SK-N-SH (cell line): ENCODE data around the gene KRT37. TPM values are rescaled to one million over a fixed set of nuclear protein-coding genes. Genes with fewer than 3 reads are reported as not detected.

Experiments used
- CHD2 ChIP-seq: fragments of 150-350 bp; IDR thresholded peaks from 2 replicates; pipeline ENCODE4 v1.6.1; 2018; ENCODE audit warnings: low read length; ENCODE audit not compliant: partially characterized antibody
- ELF1 ChIP-seq: IDR thresholded peaks from 2 replicates; pipeline ENCODE4 v1.4.0; 2012
- EP300 ChIP-seq, 2 experiments: IDR thresholded peaks; 2 replicates each; pipeline versions ENCODE4 v1.4.0 to v1.6.1; 2012; ENCODE audit warnings: borderline replicate concordance in 1 of 2, low read depth in 1 of 2, low read length in 1 of 2
- GABPA ChIP-seq: IDR thresholded peaks from 2 replicates; pipeline ENCODE4 v1.4.0; 2012; ENCODE audit warnings: low read depth, mild to moderate bottlenecking
- MXI1 ChIP-seq: IDR thresholded peaks from 2 replicates; pipeline ENCODE4 v1.6.1; 2012; ENCODE audit warnings: mild to moderate bottlenecking, low read depth, low read length, improper control_type of control experiment
- RFX5 ChIP-seq: IDR thresholded peaks from 2 replicates; pipeline ENCODE4 v1.6.1; 2012; ENCODE audit warnings: mild to moderate bottlenecking, improper control_type of control experiment, low read length
- RXRA ChIP-seq: IDR thresholded peaks from 2 replicates; pipeline ENCODE4 v1.4.0; 2012; ENCODE audit warnings: low read depth, mild to moderate bottlenecking, borderline replicate concordance
- SMC3 ChIP-seq: IDR thresholded peaks from 2 replicates; pipeline ENCODE4 v1.6.1; 2012; ENCODE audit warnings: low read depth, low read length, improper control_type of control experiment
- polyA plus RNA-seq, 3 experiments: library from polyadenylated mRNA; depleted of rRNA; stranded (reverse); fragments of >200 nt; gene quantifications; 2 replicates each; pipeline ENCODE4 v1.2.3, GENCODE V29; 2012
- small RNA-seq, 7 experiments: library from RNA; depleted of rRNA; stranded (forward); fragments of <200 nt; gene quantifications; one replicate each; pipeline ENCODE3, GENCODE V24; 2012
- TF ChIP-seq, protein P1 (sequence below): IDR thresholded peaks from 2 replicates; pipeline ENCODE4 v1.4.0; 2012; ENCODE audit warnings: low read depth, borderline replicate concordance
- TF ChIP-seq, protein P2 (sequence below): IDR thresholded peaks from 2 replicates; pipeline ENCODE4 v1.4.0; 2012; ENCODE audit warnings: low read depth
- TF ChIP-seq, protein P3 (sequence below): fragments of 200-600 bp; sonication (generic); IDR thresholded peaks from 2 replicates; pipeline ENCODE4 v1.6.1; 2017; ENCODE audit warnings: antibody characterized with exemption, mild to moderate bottlenecking, moderate library complexity

The KRT37 gene
- polyA plus RNA-seq, 1 of the 3 experiments (the other 2 are of a cell fraction), result not detected

DNA sequence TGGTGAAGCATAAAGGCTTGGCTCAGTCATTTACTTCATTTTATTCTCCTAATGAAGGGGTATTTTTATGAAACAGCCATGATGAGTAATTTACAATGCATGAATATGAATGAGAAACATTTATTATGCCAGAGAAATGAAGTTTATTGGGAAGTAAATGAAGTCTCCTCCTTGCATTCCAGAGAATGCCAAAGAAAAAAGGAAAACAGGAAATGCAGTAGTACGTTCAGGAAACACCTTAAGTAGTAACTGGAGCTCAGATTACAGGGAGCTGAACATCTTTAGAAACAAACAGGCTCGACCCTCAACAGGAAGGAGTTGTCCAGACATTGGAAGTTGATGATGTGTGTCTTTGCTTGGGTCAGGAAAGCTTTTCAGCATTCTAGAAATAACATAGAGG, 46.8 kb downstream of the KRT37 start (continued):
- TF ChIP-seq ELF1 (no peak), EP300 (IDR thresholded peaks at IDR 0.05; ENCODE audit: borderline replicate concordance in 1 of 2, low read depth in 1 of 2, low read length in 1 of 2) (no peak), SMC3 (no peak), RXRA (no peak), MXI1 (no peak), CHD2 (no peak), RFX5 (no peak), GABPA (no peak)
- TF ChIP-seq, protein P1, sequence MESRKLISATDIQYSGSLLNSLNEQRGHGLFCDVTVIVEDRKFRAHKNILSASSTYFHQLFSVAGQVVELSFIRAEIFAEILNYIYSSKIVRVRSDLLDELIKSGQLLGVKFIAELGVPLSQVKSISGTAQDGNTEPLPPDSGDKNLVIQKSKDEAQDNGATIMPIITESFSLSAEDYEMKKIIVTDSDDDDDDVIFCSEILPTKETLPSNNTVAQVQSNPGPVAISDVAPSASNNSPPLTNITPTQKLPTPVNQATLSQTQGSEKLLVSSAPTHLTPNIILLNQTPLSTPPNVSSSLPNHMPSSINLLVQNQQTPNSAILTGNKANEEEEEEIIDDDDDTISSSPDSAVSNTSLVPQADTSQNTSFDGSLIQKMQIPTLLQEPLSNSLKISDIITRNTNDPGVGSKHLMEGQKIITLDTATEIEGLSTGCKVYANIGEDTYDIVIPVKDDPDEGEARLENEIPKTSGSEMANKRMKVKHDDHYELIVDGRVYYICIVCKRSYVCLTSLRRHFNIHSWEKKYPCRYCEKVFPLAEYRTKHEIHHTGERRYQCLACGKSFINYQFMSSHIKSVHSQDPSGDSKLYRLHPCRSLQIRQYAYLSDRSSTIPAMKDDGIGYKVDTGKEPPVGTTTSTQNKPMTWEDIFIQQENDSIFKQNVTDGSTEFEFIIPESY, result no peak
- TF ChIP-seq, protein P2, sequence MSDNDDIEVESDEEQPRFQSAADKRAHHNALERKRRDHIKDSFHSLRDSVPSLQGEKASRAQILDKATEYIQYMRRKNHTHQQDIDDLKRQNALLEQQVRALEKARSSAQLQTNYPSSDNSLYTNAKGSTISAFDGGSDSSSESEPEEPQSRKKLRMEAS, result no peak
- TF ChIP-seq, protein P3, sequence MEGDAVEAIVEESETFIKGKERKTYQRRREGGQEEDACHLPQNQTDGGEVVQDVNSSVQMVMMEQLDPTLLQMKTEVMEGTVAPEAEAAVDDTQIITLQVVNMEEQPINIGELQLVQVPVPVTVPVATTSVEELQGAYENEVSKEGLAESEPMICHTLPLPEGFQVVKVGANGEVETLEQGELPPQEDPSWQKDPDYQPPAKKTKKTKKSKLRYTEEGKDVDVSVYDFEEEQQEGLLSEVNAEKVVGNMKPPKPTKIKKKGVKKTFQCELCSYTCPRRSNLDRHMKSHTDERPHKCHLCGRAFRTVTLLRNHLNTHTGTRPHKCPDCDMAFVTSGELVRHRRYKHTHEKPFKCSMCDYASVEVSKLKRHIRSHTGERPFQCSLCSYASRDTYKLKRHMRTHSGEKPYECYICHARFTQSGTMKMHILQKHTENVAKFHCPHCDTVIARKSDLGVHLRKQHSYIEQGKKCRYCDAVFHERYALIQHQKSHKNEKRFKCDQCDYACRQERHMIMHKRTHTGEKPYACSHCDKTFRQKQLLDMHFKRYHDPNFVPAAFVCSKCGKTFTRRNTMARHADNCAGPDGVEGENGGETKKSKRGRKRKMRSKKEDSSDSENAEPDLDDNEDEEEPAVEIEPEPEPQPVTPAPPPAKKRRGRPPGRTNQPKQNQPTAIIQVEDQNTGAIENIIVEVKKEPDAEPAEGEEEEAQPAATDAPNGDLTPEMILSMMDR, result no peak
- TF ChIP-seq, all 33 proteins: peak for 0

Small RNAs within 50 kb of the gene (small RNA-seq; reads per million reads assigned to genes)
- 0.43 to 39.9 (median 1.2) reads per million in 7 experiments for gene RNU2-32P

Other genes starting within 250 kb of the KRT37 start
- gene KRTAP4-2, start 246.4 kb downstream of the KRT37 start, polyA plus RNA-seq (2012; rRNA removed), result not detected in 2 replicates
- gene KRTAP4-1, start 239.7 kb downstream of the KRT37 start, polyA plus RNA-seq (2012; rRNA removed), result not detected in 2 replicates
- not detected in 2 replicates for gene KRTAP9-1, start 234.7 kb downstream of the KRT37 start, polyA plus RNA-seq (2012; rRNA removed)
- gene KRTAP9-2, start 197.9 kb downstream of the KRT37 start, polyA plus RNA-seq (2012; rRNA removed), result not detected in 2 replicates
- gene KRTAP9-3, start 192.1 kb downstream of the KRT37 start, polyA plus RNA-seq (2012; rRNA removed), result not detected in 2 replicates
- not detected in 2 replicates for gene KRTAP9-8, start 186.6 kb downstream of the KRT37 start, polyA plus RNA-seq (2012; rRNA removed)
- gene KRTAP9-4, start 174.9 kb downstream of the KRT37 start, polyA plus RNA-seq (2012; rRNA removed), result not detected in 2 replicates
- gene KRTAP9-9, start 169.2 kb downstream of the KRT37 start, polyA plus RNA-seq (2012; rRNA removed), result not detected in 2 replicates
- gene KRTAP9-6, start 159.2 kb downstream of the KRT37 start, polyA plus RNA-seq (2012; rRNA removed), result not detected in 2 replicates
- not detected in 2 replicates for gene KRTAP9-7, start 148.9 kb downstream of the KRT37 start, polyA plus RNA-seq (2012; rRNA removed)
- gene KRTAP29-1, start 121.7 kb downstream of the KRT37 start, polyA plus RNA-seq (2012; rRNA removed), result not detected in 2 replicates
- gene KRTAP16-1, start 115.3 kb downstream of the KRT37 start, polyA plus RNA-seq (2012; rRNA removed), result not detected in 2 replicates
- not detected in 2 replicates for gene KRTAP17-1, start 108.9 kb downstream of the KRT37 start, polyA plus RNA-seq (2012; rRNA removed)
- gene KRT33A, start 73.8 kb downstream of the KRT37 start, polyA plus RNA-seq (2012; rRNA removed), result not detected in 2 replicates
- gene KRT33B, start 54.8 kb downstream of the KRT37 start, polyA plus RNA-seq (2012; rRNA removed), result 0.08 TPM in 1 of 2 replicates, not detected in the other
- 0.05 and 0.08 TPM in 2 replicates for gene KRT34, start 42.3 kb downstream of the KRT37 start, polyA plus RNA-seq (2012; rRNA removed)
- gene KRT31, start 27.0 kb downstream of the KRT37 start, polyA plus RNA-seq (2012; rRNA removed), result 0.03 TPM in 1 of 2 replicates, not detected in the other
- not detected in 2 replicates for gene KRT38, start 16.4 kb upstream of the KRT37 start, polyA plus RNA-seq (2012; rRNA removed)
- not detected in 2 replicates for gene KRT32, start 42.8 kb upstream of the KRT37 start, polyA plus RNA-seq (2012; rRNA removed)
- gene KRT35, start 56.6 kb upstream of the KRT37 start, polyA plus RNA-seq (2012; rRNA removed), result not detected in 2 replicates
- gene KRT36, start 65.3 kb upstream of the KRT37 start, polyA plus RNA-seq (2012; rRNA removed), result not detected in 2 replicates
- gene KRT13, start 81.0 kb upstream of the KRT37 start, polyA plus RNA-seq (2012; rRNA removed), result 0.39 and 0.67 TPM in 2 replicates
- 16.9 and 17.0 TPM in 2 replicates for gene KRT15, start 94.3 kb upstream of the KRT37 start, polyA plus RNA-seq (2012; rRNA removed)
- gene KRT19, start 103.7 kb upstream of the KRT37 start, polyA plus RNA-seq (2012; rRNA removed), result 1.8 and 2.5 TPM in 2 replicates
- gene KRT9, start 147.5 kb upstream of the KRT37 start, polyA plus RNA-seq (2012; rRNA removed), result not detected in 2 replicates
- gene KRT14, start 162.3 kb upstream of the KRT37 start, polyA plus RNA-seq (2012; rRNA removed), result not detected in 2 replicates
- not detected in 2 replicates for gene KRT16, start 188.2 kb upstream of the KRT37 start, polyA plus RNA-seq (2012; rRNA removed)
- 0.19 and 0.39 TPM in 2 replicates for gene KRT17, start 200.0 kb upstream of the KRT37 start, polyA plus RNA-seq (2012; rRNA removed)